CD4-positive, alpha-beta T cell treated with Interleukin-4 for 1 hour (primary cell): ENCODE results near the gene LRP1.

Source experiments
- DNase-seq, 2 donors: peaks; one replicate each; pipeline ENCODE4 v3.0.0-alpha.2; 2020 to 2022

LRP1 gene

DNA sequence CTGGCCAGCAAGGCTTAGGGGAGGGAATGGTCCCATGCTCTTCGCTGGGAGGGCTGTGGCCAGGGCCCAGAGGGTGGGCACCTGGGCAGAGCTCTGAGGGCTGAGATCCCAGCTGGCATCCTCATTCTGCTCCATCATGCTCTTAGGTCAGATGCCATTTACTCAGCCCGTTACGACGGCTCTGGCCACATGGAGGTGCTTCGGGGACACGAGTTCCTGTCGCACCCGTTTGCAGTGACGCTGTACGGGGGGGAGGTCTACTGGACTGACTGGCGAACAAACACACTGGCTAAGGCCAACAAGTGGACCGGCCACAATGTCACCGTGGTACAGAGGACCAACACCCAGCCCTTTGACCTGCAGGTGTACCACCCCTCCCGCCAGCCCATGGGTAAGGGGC lies 49.9 kb downstream of the LRP1 start:
- no peak for DNase-seq

DNA sequence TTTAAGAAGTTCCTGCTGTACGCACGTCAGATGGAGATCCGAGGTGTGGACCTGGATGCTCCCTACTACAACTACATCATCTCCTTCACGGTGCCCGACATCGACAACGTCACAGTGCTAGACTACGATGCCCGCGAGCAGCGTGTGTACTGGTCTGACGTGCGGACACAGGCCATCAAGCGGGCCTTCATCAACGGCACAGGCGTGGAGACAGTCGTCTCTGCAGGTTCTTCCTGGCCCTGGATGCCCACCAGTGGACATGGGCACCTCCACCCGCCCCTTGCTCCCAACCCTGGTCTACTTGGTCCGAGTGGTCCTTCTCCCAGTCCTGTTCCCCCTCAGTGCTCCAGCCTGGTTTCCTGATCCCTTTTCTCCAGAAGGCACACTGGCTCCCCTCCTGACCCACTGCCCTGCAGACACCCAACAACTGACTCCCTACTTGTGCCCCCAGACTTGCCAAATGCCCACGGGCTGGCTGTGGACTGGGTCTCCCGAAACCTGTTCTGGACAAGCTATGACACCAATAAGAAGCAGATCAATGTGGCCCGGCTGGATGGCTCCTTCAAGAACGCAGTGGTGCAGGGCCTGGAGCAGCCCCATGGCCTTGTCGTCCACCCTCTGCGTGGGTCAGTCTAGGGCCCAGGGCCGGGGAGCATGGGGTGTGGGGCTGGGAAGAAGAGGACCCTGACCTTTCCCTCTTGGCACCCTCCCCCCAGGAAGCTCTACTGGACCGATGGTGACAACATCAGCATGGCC lies 51.2 kb downstream of the LRP1 start:
- DNase-seq = no peak

DNA sequence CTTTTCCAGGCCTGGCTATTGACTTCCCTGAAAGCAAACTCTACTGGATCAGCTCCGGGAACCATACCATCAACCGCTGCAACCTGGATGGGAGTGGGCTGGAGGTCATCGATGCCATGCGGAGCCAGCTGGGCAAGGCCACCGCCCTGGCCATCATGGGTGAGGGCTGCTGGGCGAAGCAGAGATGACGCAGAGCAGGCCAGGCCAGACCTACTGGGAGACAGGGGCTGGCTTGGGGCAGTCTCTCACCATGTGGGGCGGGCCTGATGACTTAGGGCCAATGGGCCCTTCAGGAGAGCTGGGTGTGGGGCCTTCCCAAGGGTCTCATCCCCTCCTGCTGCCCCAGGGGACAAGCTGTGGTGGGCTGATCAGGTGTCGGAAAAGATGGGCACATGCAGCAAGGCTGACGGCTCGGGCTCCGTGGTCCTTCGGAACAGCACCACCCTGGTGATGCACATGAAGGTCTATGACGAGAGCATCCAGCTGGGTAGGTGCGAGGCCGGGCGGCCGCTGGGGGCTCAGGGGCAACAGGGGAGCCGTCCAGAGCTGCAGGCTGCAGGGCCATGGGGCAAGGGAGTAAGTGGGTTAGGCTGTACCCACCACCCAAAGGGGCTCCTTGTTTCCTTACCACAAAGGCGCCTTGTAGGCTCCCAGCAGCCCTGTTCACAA lies 52.2 kb downstream of the LRP1 start:
- DNase-seq = no peak

- DNase-seq = no peak
These were observed 52.8 kb downstream of the LRP1 start for GRCh38 chr12:57181072-57181471.

DNA sequence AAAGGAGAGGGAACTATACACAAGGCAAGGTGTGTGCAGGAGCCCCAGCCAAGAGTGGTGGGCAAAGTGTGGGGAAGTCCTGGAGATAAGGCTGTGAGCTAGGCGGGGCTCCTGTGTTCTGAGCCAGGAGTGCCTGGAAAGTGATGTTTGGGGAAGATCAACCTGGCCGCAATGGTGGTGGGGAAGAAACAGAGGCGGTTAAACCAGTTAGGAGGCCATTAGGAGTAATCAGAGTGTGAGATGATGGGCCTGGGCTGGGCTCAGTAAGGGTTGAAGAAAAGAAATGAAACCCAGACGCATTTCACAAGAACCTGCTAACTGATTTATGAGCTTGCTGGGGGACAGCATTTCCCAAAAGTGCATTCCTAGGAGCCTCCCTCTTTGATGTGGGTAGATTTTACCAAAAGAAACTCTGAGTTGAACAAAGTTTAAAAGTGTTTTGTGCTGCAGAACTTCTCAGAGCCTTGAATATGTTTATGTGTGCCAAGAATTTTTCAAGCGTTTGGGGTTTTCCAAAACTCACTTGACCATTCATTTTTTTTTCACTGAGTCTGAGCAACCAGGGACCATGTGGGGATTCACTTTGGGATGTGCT lies 53.4 kb downstream of the LRP1 start:
- DNase-seq = no peak

DNA sequence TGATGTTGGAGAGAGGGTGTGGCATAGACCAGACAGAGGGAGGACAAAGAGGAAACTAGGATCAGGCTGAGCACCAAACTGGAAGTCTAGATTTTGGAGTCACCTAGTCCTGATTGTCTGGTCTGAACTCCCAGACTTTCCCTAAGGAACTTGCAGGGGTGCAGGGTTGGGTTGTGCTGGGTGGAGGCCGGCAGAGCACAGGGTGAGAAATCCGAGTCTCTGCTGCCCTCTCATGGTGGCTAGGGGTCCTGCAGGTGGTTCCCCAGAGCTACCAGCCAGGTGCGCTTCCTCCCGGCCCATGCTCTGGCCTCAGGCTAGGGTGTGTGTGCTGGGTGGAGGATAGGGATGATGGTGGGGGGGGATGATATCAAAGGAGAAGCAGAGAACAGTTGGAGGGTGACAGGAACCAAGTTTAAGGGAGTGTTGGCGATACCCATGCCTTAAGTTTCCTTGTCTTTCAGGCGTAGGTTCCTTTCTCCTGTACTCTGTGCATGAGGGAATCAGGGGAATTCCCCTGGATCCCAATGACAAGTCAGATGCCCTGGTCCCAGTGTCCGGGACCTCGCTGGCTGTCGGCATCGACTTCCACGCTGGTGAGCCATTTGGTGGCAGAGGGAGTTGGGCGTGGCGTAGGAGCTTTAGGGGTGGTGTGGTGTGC lies 54.8 kb downstream of the LRP1 start:
- DNase-seq = peak; percentile 77 to 79

DNA sequence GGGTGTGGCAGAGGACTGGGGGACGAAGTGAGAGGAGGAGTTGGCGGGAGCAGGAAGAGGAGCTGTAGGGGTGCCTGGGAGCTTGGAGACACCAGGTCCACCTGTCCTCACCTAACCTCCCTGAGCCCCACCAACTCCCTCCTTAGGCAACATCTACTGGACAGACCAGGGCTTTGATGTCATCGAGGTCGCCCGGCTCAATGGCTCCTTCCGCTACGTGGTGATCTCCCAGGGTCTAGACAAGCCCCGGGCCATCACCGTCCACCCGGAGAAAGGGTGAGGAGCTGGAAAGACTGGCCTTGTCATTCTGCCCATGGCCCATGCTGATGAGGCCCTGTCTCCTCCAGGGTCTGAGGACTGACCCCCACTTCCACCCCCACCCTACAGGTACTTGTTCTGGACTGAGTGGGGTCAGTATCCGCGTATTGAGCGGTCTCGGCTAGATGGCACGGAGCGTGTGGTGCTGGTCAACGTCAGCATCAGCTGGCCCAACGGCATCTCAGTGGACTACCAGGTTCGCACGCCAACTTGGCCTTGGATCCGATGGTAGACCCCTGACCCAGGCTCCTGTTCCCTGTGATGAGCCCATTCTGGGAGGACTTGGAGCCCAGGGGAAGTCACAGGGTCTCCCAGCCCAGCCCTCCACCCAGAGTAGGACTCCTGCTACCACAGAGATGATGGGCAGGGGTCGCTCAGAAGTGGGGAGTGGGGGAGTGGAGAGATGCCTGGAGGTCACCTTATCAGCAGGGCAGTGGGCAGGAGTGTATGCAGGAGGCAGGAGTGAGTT lies 55.8 kb downstream of the LRP1 start:
- DNase-seq = no peak

- no peak for DNase-seq
These were observed 57.1 kb downstream of the LRP1 start for GRCh38 chr12:57185403-57185802.

GRCh38 chr12:57185906-57186508 lies 57.7 kb downstream of the LRP1 start:
- no peak for DNase-seq

DNA sequence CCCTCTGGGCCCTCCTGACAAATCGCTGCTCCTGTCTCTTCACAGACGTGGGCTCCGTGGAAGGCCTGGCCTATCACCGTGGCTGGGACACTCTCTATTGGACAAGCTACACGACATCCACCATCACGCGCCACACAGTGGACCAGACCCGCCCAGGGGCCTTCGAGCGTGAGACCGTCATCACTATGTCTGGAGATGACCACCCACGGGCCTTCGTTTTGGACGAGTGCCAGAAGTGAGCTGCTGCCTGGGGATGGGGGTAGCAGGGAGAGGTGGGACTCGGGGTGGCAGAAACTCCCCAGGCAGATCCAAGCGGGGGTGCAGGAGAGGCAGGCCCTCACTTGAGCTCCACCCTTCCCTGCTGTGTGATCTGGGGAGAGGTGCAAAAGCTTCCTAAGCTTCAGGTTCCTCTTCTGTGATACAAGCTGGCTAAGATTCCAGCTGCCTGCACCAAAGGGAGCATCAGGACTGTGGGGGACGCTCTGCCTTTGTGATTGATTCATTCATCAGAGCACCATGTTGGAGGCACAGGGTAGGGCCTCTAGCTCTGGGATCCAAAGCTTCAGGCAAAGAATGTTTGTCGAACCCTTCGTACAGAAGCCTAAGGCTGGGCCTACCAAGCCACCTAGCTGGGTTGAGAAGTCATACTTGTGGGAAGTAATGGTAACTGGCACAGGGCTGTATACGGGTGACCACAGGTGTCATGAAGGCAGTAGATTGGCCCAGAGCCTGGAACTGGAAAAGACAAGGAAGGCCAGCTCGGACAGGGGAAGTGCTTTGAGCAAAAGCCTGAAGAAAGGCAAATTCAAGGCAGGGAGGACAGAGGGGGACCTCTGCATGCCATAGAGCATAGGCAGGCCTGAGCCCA lies 59.2 kb downstream of the LRP1 start:
- DNase-seq = no peak

- no peak for DNase-seq
These were observed 59.8 kb downstream of the LRP1 start for GRCh38 chr12:57188090-57188425.

GRCh38 chr12:57190037-57190436 lies 61.8 kb downstream of the LRP1 start:
- no peak for DNase-seq

DNA sequence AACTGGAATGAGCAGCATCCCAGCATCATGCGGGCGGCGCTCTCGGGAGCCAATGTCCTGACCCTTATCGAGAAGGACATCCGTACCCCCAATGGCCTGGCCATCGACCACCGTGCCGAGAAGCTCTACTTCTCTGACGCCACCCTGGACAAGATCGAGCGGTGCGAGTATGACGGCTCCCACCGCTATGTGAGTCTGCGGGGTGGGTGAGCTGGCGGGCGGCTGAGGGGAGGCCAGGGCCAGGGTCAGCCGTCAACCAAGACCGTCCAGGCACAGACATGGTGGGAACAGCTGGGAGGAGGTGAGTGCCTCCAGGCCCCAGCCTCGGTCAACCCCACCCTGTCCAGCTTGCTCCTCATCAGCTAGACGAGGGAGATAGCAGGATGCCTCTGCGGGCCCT lies 62.5 kb downstream of the LRP1 start:
- no peak for DNase-seq

GRCh38 chr12:57191410-57191809 lies 63.1 kb downstream of the LRP1 start:
- no peak for DNase-seq

GRCh38 chr12:57192920-57193319 lies 64.6 kb downstream of the LRP1 start:
- DNase-seq = no peak

GRCh38 chr12:57193706-57194245 lies 65.5 kb downstream of the LRP1 start:
- no peak for DNase-seq

DNA sequence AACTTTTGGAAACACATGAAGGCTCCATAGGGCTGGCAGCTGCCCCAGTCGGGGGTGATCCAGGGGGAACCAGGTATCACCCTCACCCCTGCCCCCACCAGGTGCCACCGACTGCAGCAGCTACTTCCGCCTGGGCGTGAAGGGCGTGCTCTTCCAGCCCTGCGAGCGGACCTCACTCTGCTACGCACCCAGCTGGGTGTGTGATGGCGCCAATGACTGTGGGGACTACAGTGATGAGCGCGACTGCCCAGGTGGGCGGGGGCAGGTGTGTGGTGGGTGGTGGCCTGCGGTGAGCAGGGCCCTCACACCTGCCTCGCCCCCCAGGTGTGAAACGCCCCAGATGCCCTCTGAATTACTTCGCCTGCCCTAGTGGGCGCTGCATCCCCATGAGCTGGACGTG lies 66.0 kb downstream of the LRP1 start:
- DNase-seq = no peak

DNA sequence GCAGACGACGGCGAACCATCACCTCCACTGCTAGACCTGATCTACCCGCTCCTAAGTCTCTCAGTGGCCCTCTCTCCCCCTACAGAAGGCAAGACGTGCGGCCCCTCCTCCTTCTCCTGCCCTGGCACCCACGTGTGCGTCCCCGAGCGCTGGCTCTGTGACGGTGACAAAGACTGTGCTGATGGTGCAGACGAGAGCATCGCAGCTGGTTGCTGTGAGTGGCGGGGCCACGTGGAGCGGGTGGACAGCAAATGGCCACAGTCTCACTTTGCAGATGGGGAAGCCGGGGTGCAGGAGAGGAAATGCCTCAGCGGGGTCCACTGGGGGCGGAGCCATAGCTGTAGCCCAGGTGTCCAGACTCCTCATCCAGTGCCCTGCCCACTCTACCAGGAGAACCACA lies 66.9 kb downstream of the LRP1 start:
- DNase-seq = no peak

- no peak for DNase-seq
These were observed 67.5 kb downstream of the LRP1 start for GRCh38 chr12:57195611-57196371.

DNA sequence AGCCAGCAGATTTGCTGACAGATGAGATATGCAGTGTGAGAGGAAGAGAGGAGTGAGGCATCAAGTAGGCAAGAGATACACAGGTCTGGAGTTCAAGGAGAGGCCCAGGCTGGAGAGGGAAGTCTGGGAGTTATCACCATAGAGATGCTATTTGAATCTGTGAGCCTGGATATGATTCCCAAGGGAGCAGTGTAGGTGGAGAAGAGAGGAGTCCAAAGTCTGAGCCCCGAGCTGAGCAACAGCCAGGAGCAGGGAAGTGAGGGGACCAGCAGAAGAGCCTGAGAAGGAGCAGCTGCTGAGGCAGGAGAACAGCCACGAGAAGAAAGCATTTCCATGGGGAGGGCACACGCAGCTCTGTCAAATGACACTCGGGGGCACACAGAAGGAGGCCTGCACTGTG lies 68.2 kb downstream of the LRP1 start:
- no peak for DNase-seq

GRCh38 chr12:57196956-57197355 lies 68.7 kb downstream of the LRP1 start:
- no peak for DNase-seq
